Large intestine (tissue), 3 donors: ENCODE measurements around the gene LRRC59. TPM values are rescaled to one million over a fixed set of nuclear protein-coding genes. Genes with fewer than 3 reads are reported as not detected.
"Not testable (repeated sequence)": the region's sequence is repeated elsewhere in the genome, so short reads cannot be mapped to it uniquely, and the experiment has no call there.

ENCODE experiments used
- DNase-seq, 2 donors: peaks; one replicate each; pipeline versions ENCODE4 v3.0.0 to v3.0.0-alpha.2; 2013
- H3K27ac ChIP-seq: one replicate; pipeline ENCODE4 v1.5.1; 2013; ENCODE audit warnings: low read length
- H3K27me3 ChIP-seq: 2 replicates; pipeline ENCODE4 v1.6.1; 2013; ENCODE audit warnings: low read length; ENCODE audit not compliant: control insufficient read depth, insufficient read depth
- H3K36me3 ChIP-seq: 2 replicates; pipeline ENCODE4 v1.6.1; 2013; ENCODE audit warnings: low read length; ENCODE audit not compliant: control insufficient read depth, insufficient read depth
- H3K4me1 ChIP-seq: one replicate; pipeline ENCODE4 v1.6.1; 2013; ENCODE audit warnings: low read length; ENCODE audit not compliant: control insufficient read depth, insufficient read depth
- H3K4me3 ChIP-seq: one replicate; pipeline ENCODE4 v1.5.1; 2013; ENCODE audit warnings: low read length
- H3K9me3 ChIP-seq: one replicate; pipeline ENCODE4 v1.6.1; 2013; ENCODE audit warnings: mild to moderate bottlenecking, low read depth, low read length, moderate library complexity; ENCODE audit not compliant: control insufficient read depth
- WGBS: methylation state at CpG from one replicate; pipeline ENCODE4 v1.1.5; 2013; ENCODE audit warnings: low lambda C conversion rate; ENCODE audit not compliant: insufficient coverage; 5-methylcytosine and 5-hydroxymethylcytosine counted together
- polyA plus RNA-seq: library from polyadenylated mRNA; unstranded; fragments of 120-200 nt; gene quantifications from one replicate; pipeline ENCODE4 v1.2.1, GENCODE V29; 2013

The LRRC59 gene
- polyA plus RNA-seq, 1 donor, result 79.8 TPM

DNA sequence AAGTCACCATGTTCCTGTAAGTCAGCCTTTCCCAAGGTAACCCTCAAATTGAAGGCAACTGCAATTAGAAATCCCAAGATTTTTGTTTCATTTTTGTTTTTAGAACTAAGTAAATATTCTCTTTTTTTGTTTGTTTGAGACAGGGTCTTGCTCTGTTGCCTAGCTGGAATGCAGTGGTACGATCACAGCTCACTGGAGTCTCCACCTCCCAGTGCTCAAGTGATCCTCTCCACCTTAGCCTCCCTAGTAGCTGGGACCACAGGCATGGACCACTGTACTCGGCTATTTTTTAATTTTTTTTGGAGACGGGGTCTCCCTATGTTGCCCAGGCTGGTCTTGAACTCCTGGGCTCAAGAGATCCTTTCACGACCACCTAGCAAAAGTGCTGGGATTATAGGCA is 10.6 kb upstream of the LRRC59 start:
- no peak overlapping the region for H3K27ac ChIP-seq
- no peaks in the 10 kb centered on the region for H3K27me3 ChIP-seq
- WGBS, result no CpG with 5 or more reads among the region's 4 CpGs
- H3K4me1 ChIP-seq, result peaks cover 3% of the 10 kb centered on the region
- no peak for DNase-seq
- no peaks in the 10 kb centered on the region for H3K9me3 ChIP-seq
- no peaks in the 10 kb centered on the region for H3K36me3 ChIP-seq
- H3K4me3 ChIP-seq, result no peak overlapping the region

- no peaks in the 10 kb centered on the region for H3K4me1 ChIP-seq
- H3K27ac ChIP-seq, result no peak overlapping the region
- H3K36me3 ChIP-seq, result no peaks in the 10 kb centered on the region
- no peak overlapping the region for H3K4me3 ChIP-seq
- no peak for DNase-seq
- H3K9me3 ChIP-seq, result no peaks in the 10 kb centered on the region
- WGBS, result no CpG with 5 or more reads among the region's 5 CpGs
- no peaks in the 10 kb centered on the region for H3K27me3 ChIP-seq
Observed at GRCh38 chr17:50406578-50406977, 9.3 kb upstream of the LRRC59 start.

- not testable (repeated sequence) for DNase-seq, H3K27ac ChIP-seq, H3K4me3 ChIP-seq, H3K36me3 ChIP-seq, H3K4me1 ChIP-seq, H3K9me3 ChIP-seq, H3K27me3 ChIP-seq
- no CpG with 5 or more reads among the region's 4 CpGs for WGBS
Observed at GRCh38 chr17:50405351-50405750, 8.0 kb upstream of the LRRC59 start.

DNA sequence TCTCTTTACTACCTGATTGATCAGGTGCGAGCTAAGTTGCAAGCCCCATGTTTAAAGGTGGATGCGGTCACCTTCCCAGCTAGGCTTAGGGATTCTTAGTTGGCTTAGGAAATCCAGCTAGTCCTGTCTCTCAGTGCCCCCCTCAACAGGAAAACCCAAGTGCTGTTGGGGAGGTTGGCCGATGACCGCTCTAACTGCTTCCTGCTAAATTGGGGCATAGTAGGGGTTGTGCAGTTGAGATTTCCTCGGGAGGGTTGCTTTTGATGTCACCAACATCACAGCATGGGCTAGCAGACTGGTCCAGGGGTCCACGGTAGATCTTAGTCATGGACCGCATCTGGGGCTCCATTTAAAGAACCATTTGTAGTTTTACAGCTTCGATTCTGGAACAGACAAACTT is 2.3 kb upstream of the LRRC59 start:
- WGBS, result no CpG with 5 or more reads among the region's 8 CpGs
- DNase-seq, H3K27ac ChIP-seq, H3K9me3 ChIP-seq, H3K4me1 ChIP-seq, H3K27me3 ChIP-seq, H3K36me3 ChIP-seq, H3K4me3 ChIP-seq: not testable (repeated sequence)

DNA sequence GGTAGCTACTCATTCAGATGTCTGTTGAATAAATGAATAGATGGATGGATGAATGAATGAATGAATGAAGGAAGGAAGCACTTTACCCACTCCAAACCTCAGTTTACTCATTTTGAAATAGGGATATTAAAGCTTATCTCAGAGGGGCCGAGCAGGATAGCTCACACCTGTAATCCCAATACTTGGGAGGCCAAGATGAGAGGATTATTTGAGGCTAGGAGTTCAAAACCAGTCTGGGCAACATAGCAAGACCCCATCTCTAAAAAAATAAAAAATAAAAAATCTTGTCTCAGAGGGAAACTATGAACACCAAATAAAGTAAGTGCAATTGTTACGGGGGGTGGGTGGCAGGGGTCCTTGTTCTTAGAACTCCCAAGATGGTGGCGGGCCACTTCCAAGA is 1.3 kb upstream of the LRRC59 start:
- H3K4me3 ChIP-seq, H3K27me3 ChIP-seq, H3K4me1 ChIP-seq, DNase-seq, H3K9me3 ChIP-seq, H3K27ac ChIP-seq: not testable (repeated sequence)
- WGBS, result no CpG with 5 or more reads among the region's 3 CpGs
- peaks cover 14% of the 10 kb centered on the region for H3K36me3 ChIP-seq

GRCh38 chr17:50397919-50398285 is 579 bp upstream of the LRRC59 start:
- no peaks in the 10 kb centered on the region for H3K27me3 ChIP-seq
- H3K4me1 ChIP-seq, result no peaks in the 10 kb centered on the region
- H3K27ac ChIP-seq, result no peak overlapping the region
- WGBS, result 57% methylated on average over 1 of the region's 9 CpGs
- DNase-seq, result no peak
- peaks cover 2% of the 10 kb centered on the region for H3K9me3 ChIP-seq
- H3K4me3 ChIP-seq, result no peak overlapping the region
- H3K36me3 ChIP-seq, result peaks cover 22% of the 10 kb centered on the region

DNA sequence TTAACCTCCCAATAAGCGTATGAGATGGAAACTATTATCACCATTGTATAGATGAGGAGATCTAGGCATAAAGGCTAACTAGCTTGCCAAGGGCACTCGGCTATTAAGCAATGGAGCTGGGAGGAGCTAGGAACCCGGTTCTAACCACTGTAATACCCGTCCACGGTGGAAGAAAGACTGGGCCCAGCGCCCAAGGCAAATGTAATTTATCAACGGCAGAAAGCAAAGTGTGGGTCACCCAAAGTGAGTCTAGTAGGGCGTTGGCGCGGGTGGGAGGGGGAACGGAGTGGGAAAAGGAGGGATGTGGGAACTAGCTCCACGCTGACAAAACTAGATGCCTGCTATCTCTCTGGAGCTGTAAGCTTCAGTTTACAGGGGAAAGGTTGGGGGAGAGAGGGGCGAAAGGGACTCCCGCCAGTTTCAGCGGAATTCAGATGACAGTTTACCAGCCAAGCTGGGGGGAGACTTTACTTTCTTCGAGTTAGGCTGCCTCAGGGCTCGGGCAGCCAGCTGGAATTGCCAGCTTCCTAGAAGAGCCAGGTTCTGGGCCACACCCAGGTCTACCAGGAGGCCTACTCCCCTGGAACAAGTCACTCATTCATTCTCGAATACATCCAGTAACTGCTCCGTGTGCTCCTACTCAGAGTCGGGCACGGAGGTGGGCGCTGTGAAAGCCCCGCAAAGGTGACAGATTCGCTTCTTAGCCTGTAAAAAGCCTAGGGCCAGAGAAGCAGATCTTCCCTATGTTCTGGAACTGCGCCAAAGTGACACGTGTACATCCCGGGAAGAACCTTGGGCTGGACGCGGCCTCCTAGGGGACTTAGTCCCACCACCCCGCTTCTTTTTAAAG is 837 bp downstream of the LRRC59 start:
- peak overlapping the region; percentile 99 for H3K4me3 ChIP-seq
- DNase-seq, result peak; percentile 42 to 78
- peaks cover 36% of the 10 kb centered on the region for H3K36me3 ChIP-seq
- no peaks in the 10 kb centered on the region for H3K4me1 ChIP-seq
- H3K27ac ChIP-seq, result peak overlapping the region; percentile 90
- H3K27me3 ChIP-seq, result no peaks in the 10 kb centered on the region
- WGBS, result 7% methylated on average over 3 of the region's 30 CpGs
- H3K9me3 ChIP-seq, result peaks cover 2% of the 10 kb centered on the region

GRCh38 chr17:50394711-50395110 is 2.6 kb downstream of the LRRC59 start:
- H3K27me3 ChIP-seq, result no peaks in the 10 kb centered on the region
- no peaks in the 10 kb centered on the region for H3K4me1 ChIP-seq
- no peak overlapping the region for H3K4me3 ChIP-seq
- H3K36me3 ChIP-seq, result peaks cover 52% of the 10 kb centered on the region
- H3K9me3 ChIP-seq, result peaks cover 2% of the 10 kb centered on the region
- DNase-seq, result no peak
- WGBS, result no CpG with 5 or more reads among the region's 3 CpGs
- no peak overlapping the region for H3K27ac ChIP-seq

- Histone ChIP-seq H3K27ac (no peak overlapping the region), H3K27me3 (no peaks in the 10 kb centered on the region), H3K36me3 (peaks cover 60% of the 10 kb centered on the region), H3K4me3 (no peak overlapping the region), H3K9me3 (peaks cover 2% of the 10 kb centered on the region), H3K4me1 (no peaks in the 10 kb centered on the region)
- WGBS, result no CpG with 5 or more reads among the region's 5 CpGs
- DNase-seq, result no peak
Observed at GRCh38 chr17:50393700-50394099, 3.6 kb downstream of the LRRC59 start.

DNA sequence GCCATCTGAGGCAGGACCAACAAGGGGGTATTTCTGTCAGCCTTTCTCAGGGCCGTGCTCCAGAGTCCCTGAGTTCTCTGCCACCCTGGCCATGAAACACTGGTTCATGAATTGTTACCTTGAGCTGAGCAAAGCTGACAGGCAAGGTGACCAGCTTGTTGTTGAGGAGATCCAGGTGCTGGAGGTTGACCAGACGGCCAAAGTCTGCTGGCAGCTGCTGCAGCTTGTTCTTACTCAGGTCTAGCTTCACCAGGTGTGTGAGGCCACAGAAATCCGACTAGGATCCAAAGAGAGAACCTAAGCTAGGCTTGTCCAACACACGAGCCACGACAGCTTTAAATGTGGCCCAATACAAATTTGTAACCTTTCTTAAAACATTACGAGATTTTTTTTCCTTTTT is 4.7 kb downstream of the LRRC59 start:
- peaks cover 70% of the 10 kb centered on the region for H3K36me3 ChIP-seq
- H3K4me1 ChIP-seq, result no peaks in the 10 kb centered on the region
- no peak for DNase-seq
- 100% methylated on average over 1 of the region's 6 CpGs for WGBS
- H3K9me3 ChIP-seq, result peaks cover 2% of the 10 kb centered on the region
- no peak overlapping the region for H3K27ac ChIP-seq
- no peak overlapping the region for H3K4me3 ChIP-seq
- no peaks in the 10 kb centered on the region for H3K27me3 ChIP-seq

GRCh38 chr17:50389534-50389933 is 7.8 kb downstream of the LRRC59 start:
- Histone ChIP-seq H3K4me1 (no peaks in the 10 kb centered on the region), H3K4me3 (no peak overlapping the region), H3K9me3 (no peaks in the 10 kb centered on the region), H3K27ac (no peak overlapping the region), H3K36me3 (peaks cover 95% of the 10 kb centered on the region), H3K27me3 (no peaks in the 10 kb centered on the region)
- DNase-seq, result no peak
- WGBS, result 100% methylated on average over 2 of the region's 6 CpGs
